A549 (cell line): ENCODE measurements around the gene KRTAP10-7. TPM values are rescaled to one million over a fixed set of nuclear protein-coding genes. Genes with fewer than 3 reads are reported as not detected.

Experiments
- ATAC-seq, 2 experiments: fragments of 200-7000 bp in 1 of 2; fragments of >200 bp in 1 of 2; cut with Nextera tagmentation in 1 of 2; cut with Tn5 transposase in 1 of 2; 3 replicates each; pipeline versions ENCODE4 v1.8.0 to v1.9.1; 2018 to 2020; ENCODE audit warnings: mild to moderate bottlenecking in 1 of 2, moderate library complexity in 1 of 2
- CTCF ChIA-PET: fragments of 300-600 bp; sonication (Branson Sonifier 250); formaldehyde crosslinking; extraction: SDS; loops from one replicate; lab custom pipeline; 2021; ENCODE audit warnings: antibody characterized with exemption, inconsistent platforms; lab: Yijun Ruan, JAX
- POLR2A ChIA-PET: fragments of 350-600 bp; formaldehyde crosslinking; extraction: SDS; loops from one replicate; lab custom pipeline; 2021; ENCODE audit warnings: antibody characterized with exemption, inconsistent platforms; lab: Yijun Ruan, JAX
- DNase-seq, 2 experiments: peaks; one replicate each; pipeline versions ENCODE4 v3.0.0 to v3.0.0-alpha.2; 2011 to 2016; ENCODE audit warnings: low read depth in 1 of 2, low spot score in 1 of 2
- FAIRE-seq: peaks from 2 replicates; lab custom pipeline; 2011; peaks lifted over from hg19 to GRCh38; lab: Jason Lieb, UNC
- H3K27ac ChIP-seq, 2 experiments: fragments of >200 bp; sonication (Bioruptor Twin); formaldehyde crosslinking; 3 replicates each; pipeline ENCODE4 v1.5.1; 2016 to 2017
- H3K4me1 ChIP-seq: fragments of >200 bp; sonication (Bioruptor Twin); formaldehyde crosslinking; 3 replicates; pipeline ENCODE4 v1.6.1; 2016
- H3K4me2 ChIP-seq: fragments of >200 bp; sonication (Bioruptor Twin); formaldehyde crosslinking; 3 replicates; pipeline ENCODE4 v1.6.1; 2016
- H3K4me3 ChIP-seq: fragments of >200 bp; sonication (Bioruptor Twin); formaldehyde crosslinking; 3 replicates; pipeline ENCODE4 v1.5.1; 2016
- H3K9me3 ChIP-seq: fragments of >200 bp; sonication (Bioruptor Twin); formaldehyde crosslinking; 3 replicates; pipeline ENCODE4 v1.6.1; 2016
- CEBPB ChIP-seq, 2 experiments: fragments of >200 bp in 1 of 2; sonication (Bioruptor Twin) in 1 of 2; formaldehyde crosslinking in 1 of 2; IDR thresholded peaks; 2 replicates each; pipeline ENCODE4 v1.6.1; 2012 to 2016
- ELK1 ChIP-seq: fragments of 150-350 bp; IDR thresholded peaks from 2 replicates; pipeline ENCODE4 v1.6.1; 2014; ENCODE audit warnings: low read depth, mild to moderate bottlenecking, low read length
- FOSL2 ChIP-seq, 2 experiments: fragments of 450-650 bp in 1 of 2; fragments of >200 bp in 1 of 2; sonication (Bioruptor Twin) in 1 of 2; formaldehyde crosslinking; IDR thresholded peaks; 2 replicates each; pipeline versions ENCODE4 v1.5.0 to v1.6.1; 2016 to 2020; ENCODE audit warnings: mild to moderate bottlenecking in 1 of 2, moderate library complexity in 1 of 2
- HDAC2 ChIP-seq: fragments of 200-600 bp; sonication (generic); IDR thresholded peaks from 2 replicates; pipeline ENCODE4 v1.6.1; 2016
- HMGXB4 ChIP-seq: fragments of 250-450 bp; sonication (Bioruptor Pico); IDR thresholded peaks from 2 replicates; pipeline ENCODE4 v1.5.0; 2021; ENCODE audit warnings: mild to moderate bottlenecking, moderate library complexity, borderline replicate concordance
- HOXA7 ChIP-seq: fragments of 250-450 bp; sonication (Bioruptor Pico); IDR thresholded peaks from 2 replicates; pipeline ENCODE4 v1.5.0; 2020; ENCODE audit warnings: mild to moderate bottlenecking, moderate library complexity
- HOXB13 ChIP-seq: fragments of 250-450 bp; sonication (Bioruptor Pico); IDR thresholded peaks from 2 replicates; pipeline ENCODE4 v1.5.0; 2020; ENCODE audit warnings: low read depth, mild to moderate bottlenecking, moderate library complexity
- HOXB5 ChIP-seq: fragments of 250-450 bp; sonication (Bioruptor Pico); IDR thresholded peaks from 2 replicates; pipeline ENCODE4 v1.5.0; 2020; ENCODE audit warnings: mild to moderate bottlenecking, moderate library complexity
- JUN ChIP-seq, 2 experiments: fragments of >200 bp; sonication (Bioruptor Twin); formaldehyde crosslinking; IDR thresholded peaks; 2 replicates in 1 of 2; 3 replicates in 1 of 2; pipeline ENCODE4 v1.6.1; 2016 to 2017
- JUNB ChIP-seq: fragments of >200 bp; sonication (Bioruptor Twin); formaldehyde crosslinking; IDR thresholded peaks from 2 replicates; pipeline ENCODE4 v1.6.1; 2016
- KDM1A ChIP-seq: fragments of 200-600 bp; sonication (generic); IDR thresholded peaks from 2 replicates; pipeline ENCODE4 v1.6.1; 2016; ENCODE audit warnings: low read depth, mild to moderate bottlenecking
- KDM5A ChIP-seq: fragments of 200-600 bp; sonication (generic); IDR thresholded peaks from 2 replicates; pipeline ENCODE4 v1.6.1; 2016; ENCODE audit warnings: antibody characterized with exemption, mild to moderate bottlenecking
- MAFK ChIP-seq: fragments of 450-650 bp; IDR thresholded peaks from 2 replicates; pipeline ENCODE4 v1.6.1; 2014; ENCODE audit not compliant: partially characterized antibody
- PBX3 ChIP-seq: IDR thresholded peaks from 2 replicates; pipeline ENCODE4 v1.6.1; 2012
- RAD21 ChIP-seq, 2 experiments: fragments of >200 bp in 1 of 2; sonication (Bioruptor Twin) in 1 of 2; formaldehyde crosslinking in 1 of 2; IDR thresholded peaks in 1 of 2; conservative IDR thresholded peaks in 1 of 2; 2 replicates in 1 of 2; 3 replicates in 1 of 2; pipeline ENCODE4 v1.6.1; 2012 to 2018; ENCODE audit warnings: inconsistent platforms in 1 of 2
- RCOR1 ChIP-seq: fragments of 150-350 bp; IDR thresholded peaks from 2 replicates; pipeline ENCODE4 v1.6.1; 2014; ENCODE audit warnings: antibody characterized with exemption, low read length, low read depth
- RFX5 ChIP-seq: fragments of 450-650 bp; IDR thresholded peaks from 2 replicates; pipeline ENCODE4 v1.7.1; 2014; ENCODE audit warnings: antibody characterized with exemption, mild to moderate bottlenecking, moderate library complexity
- RNF2 ChIP-seq: fragments of 200-600 bp; sonication (generic); IDR thresholded peaks from 2 replicates; pipeline ENCODE4 v1.6.1; 2016; ENCODE audit warnings: low read depth, mild to moderate bottlenecking, antibody characterized with exemption, moderate library complexity, borderline replicate concordance
- SMC3 ChIP-seq: fragments of >200 bp; sonication (Bioruptor Twin); formaldehyde crosslinking; IDR thresholded peaks from 3 replicates; pipeline ENCODE4 v1.6.1; 2018; ENCODE audit warnings: inconsistent platforms
- SREBF2 ChIP-seq: fragments of 450-650 bp; IDR thresholded peaks from 2 replicates; pipeline ENCODE4 v1.6.1; 2014; ENCODE audit warnings: mild to moderate bottlenecking, moderate library complexity
- TFCP2L1 ChIP-seq: fragments of 250-450 bp; sonication (Bioruptor Pico); IDR thresholded peaks from 2 replicates; pipeline ENCODE4 v1.5.0; 2021; ENCODE audit warnings: mild to moderate bottlenecking
- ZFP36 ChIP-seq: fragments of 450-650 bp; IDR thresholded peaks from 2 replicates; pipeline ENCODE4 v1.6.1; 2014; ENCODE audit warnings: borderline replicate concordance; ENCODE audit not compliant: partially characterized antibody
- ZNF302 ChIP-seq: fragments of 250-450 bp; sonication (Bioruptor Pico); IDR thresholded peaks from 2 replicates; pipeline ENCODE4 v1.9.0; 2021; ENCODE audit warnings: inconsistent platforms, mild to moderate bottlenecking, moderate library complexity
- ZSCAN20 ChIP-seq: fragments of 250-450 bp; sonication (Bioruptor Pico); IDR thresholded peaks from 2 replicates; pipeline ENCODE4 v1.8.0; 2022; ENCODE audit warnings: mild to moderate bottlenecking, moderate library complexity
- WGBS: methylation state at CpG from one replicate; pipeline ENCODE4 v1.1.6; 2017; ENCODE audit errors: missing lambda C conversion rate; 5-methylcytosine and 5-hydroxymethylcytosine counted together
- polyA plus RNA-seq, 4 experiments: library from polyadenylated mRNA; depleted of rRNA in 3 of 4; stranded (reverse); fragments of >200 nt; fragmentation: RNase III in 1 of 4; extraction: RNeasy Plus Mini Kit Qiagen cat#74134 plus additional on column Dnase treatment in 1 of 4; gene quantifications; 2 replicates in 3 of 4; 3 replicates in 1 of 4; pipeline ENCODE4 v1.2.3, GENCODE V29; 2011 to 2017
- TF ChIP-seq, protein P1 (sequence below): fragments of >200 bp; sonication (Bioruptor Twin); formaldehyde crosslinking; IDR thresholded peaks from 3 replicates; pipeline ENCODE4 v1.5.1; 2016
- TF ChIP-seq, protein P2 (sequence below): fragments of >200 bp; sonication (Bioruptor Twin); formaldehyde crosslinking; IDR thresholded peaks from 2 replicates; pipeline ENCODE4 v1.6.1; 2016
- TF ChIP-seq, protein P3 (sequence below): IDR thresholded peaks from 2 replicates; pipeline ENCODE4 v1.6.1; 2012; ENCODE audit warnings: low read depth, borderline replicate concordance

Gene KRTAP10-7
- polyA plus RNA-seq, 2 of the 4 experiments (the other 2 are of a cell fraction): not detected

GRCh38 chr21:44650265-44650972, 50.0 kb downstream of the KRTAP10-7 start:
- Histone ChIP-seq H3K4me2 (no peak overlapping the region), H3K27ac (no peak overlapping the region), H3K4me3 (no peak overlapping the region), H3K4me1 (no peaks in the 10 kb centered on the region), H3K9me3 (no peaks in the 10 kb centered on the region)
- DNase-seq (no peak), ATAC-seq (no peak), FAIRE-seq (no peak)
- TF ChIP-seq, protein P1, sequence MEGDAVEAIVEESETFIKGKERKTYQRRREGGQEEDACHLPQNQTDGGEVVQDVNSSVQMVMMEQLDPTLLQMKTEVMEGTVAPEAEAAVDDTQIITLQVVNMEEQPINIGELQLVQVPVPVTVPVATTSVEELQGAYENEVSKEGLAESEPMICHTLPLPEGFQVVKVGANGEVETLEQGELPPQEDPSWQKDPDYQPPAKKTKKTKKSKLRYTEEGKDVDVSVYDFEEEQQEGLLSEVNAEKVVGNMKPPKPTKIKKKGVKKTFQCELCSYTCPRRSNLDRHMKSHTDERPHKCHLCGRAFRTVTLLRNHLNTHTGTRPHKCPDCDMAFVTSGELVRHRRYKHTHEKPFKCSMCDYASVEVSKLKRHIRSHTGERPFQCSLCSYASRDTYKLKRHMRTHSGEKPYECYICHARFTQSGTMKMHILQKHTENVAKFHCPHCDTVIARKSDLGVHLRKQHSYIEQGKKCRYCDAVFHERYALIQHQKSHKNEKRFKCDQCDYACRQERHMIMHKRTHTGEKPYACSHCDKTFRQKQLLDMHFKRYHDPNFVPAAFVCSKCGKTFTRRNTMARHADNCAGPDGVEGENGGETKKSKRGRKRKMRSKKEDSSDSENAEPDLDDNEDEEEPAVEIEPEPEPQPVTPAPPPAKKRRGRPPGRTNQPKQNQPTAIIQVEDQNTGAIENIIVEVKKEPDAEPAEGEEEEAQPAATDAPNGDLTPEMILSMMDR: no peak
- no peak for TF ChIP-seq JUN (IDR thresholded peaks at IDR 0.05)
- no peak for TF ChIP-seq KDM5A
- TF ChIP-seq, protein P2, sequence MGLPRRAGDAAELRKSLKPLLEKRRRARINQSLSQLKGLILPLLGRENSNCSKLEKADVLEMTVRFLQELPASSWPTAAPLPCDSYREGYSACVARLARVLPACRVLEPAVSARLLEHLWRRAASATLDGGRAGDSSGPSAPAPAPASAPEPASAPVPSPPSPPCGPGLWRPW: no peak
- no peak for TF ChIP-seq HDAC2
- TF ChIP-seq FOSL2 (IDR thresholded peaks at IDR 0.05): no peak
- TF ChIP-seq FOSL2 (CRISPR knock-in tag; IDR thresholded peaks at IDR 0.05): no peak
- no peak for TF ChIP-seq HOXB5 (CRISPR knock-in tag)
- TF ChIP-seq ZNF302: no peak
- no peak for TF ChIP-seq CEBPB (IDR thresholded peaks at IDR 0.05)
- no peak for TF ChIP-seq HOXA7 (CRISPR knock-in tag)
- TF ChIP-seq HOXB13 (CRISPR knock-in tag): no peak
- TF ChIP-seq SMC3: no peak
- TF ChIP-seq RNF2: no peak
- no peak for TF ChIP-seq ZFP36
- TF ChIP-seq HMGXB4 (CRISPR knock-in tag): no peak
- TF ChIP-seq ELK1: no peak
- 62% methylated on average over 15 of the region's 20 CpGs for WGBS
- POLR2A ChIA-PET: no interaction called here
- CTCF ChIA-PET: interaction anchor here (0.7 kb wide), 1 partner anchor 49 kb away, joined by 3 read pairs; no protein-coding TSS in a partner anchor

DNA sequence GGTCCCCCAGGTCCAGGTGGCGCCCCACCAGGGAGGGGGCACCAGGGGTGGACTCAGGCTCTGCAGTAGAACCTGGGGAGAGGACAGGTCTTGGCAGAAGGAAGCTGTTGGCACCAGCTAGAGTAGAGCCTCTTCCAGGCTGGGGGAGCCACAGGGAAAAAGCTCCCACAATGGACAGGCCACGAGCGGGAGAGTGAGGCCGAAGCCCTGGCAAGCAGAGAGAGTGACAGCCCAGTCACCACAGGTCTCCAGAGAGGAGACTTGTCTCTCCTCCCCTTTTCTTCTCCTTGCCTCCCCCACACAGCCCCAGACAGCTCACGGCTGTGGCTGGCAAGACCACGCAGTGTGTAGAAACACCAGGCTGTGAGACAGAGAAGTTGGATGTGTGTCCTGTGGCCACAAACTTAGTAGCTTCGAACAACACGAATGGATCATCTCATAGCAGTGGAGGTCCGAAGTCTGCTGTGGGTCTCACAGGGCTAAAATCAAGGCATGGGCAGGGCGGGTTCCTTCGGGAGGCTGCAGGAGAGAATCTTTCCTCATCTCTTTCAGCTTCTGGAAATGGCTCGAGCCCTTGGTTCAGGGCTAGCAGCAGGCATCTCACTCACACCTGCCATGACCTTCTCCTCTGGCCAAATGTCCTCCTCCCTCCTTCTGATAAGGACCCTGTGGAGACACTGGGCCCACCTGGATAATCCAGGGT, 50.7 kb downstream of the KRTAP10-7 start:
- no peak for FAIRE-seq
- no peak overlapping the region for H3K27ac ChIP-seq
- 68% methylated on average over 12 of the region's 12 CpGs for WGBS
- ChIA-PET POLR2A (no interaction called here), CTCF (interaction anchor here (0.6 to 1.4 kb wide), 3 partner anchors 16 to 148 kb away, joined by 3 read pairs; partner anchors contain the start of gene KRTAP12-2)
- no peaks in the 10 kb centered on the region for H3K9me3 ChIP-seq
- TF ChIP-seq PBX3 (no peak), RAD21 (conservative IDR thresholded peaks at IDR 0.05 in 1 of 2, IDR thresholded peaks at IDR 0.05 in 1 of 2) (no peak), CEBPB (IDR thresholded peaks at IDR 0.05) (no peak), TFCP2L1 (no peak), RCOR1 (no peak), JUNB (no peak), ZSCAN20 (CRISPR knock-in tag) (no peak), RFX5 (no peak), SREBF2 (no peak), MAFK (no peak), FOSL2 (IDR thresholded peaks at IDR 0.05) (no peak), FOSL2 (CRISPR knock-in tag; IDR thresholded peaks at IDR 0.05) (no peak), SMC3 (no peak), RNF2 (no peak), HDAC2 (no peak), KDM1A (no peak)
- TF ChIP-seq, protein P3, sequence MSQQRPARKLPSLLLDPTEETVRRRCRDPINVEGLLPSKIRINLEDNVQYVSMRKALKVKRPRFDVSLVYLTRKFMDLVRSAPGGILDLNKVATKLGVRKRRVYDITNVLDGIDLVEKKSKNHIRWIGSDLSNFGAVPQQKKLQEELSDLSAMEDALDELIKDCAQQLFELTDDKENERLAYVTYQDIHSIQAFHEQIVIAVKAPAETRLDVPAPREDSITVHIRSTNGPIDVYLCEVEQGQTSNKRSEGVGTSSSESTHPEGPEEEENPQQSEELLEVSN: no peak
- TF ChIP-seq, all 56 proteins: peak for 0
- Histone ChIP-seq H3K4me3 (no peak overlapping the region), H3K4me1 (no peaks in the 10 kb centered on the region), H3K4me2 (no peak overlapping the region)
- no peak for DNase-seq
- ATAC-seq: no peak
